HCEC 1CT (cell line): Measurements from ENCODE around the gene NAA20.

ENCODE experiments used
- DNase-seq: peaks from one replicate; pipeline ENCODE4 v3.0.0-alpha.2; 2017

NAA20 gene

DNA sequence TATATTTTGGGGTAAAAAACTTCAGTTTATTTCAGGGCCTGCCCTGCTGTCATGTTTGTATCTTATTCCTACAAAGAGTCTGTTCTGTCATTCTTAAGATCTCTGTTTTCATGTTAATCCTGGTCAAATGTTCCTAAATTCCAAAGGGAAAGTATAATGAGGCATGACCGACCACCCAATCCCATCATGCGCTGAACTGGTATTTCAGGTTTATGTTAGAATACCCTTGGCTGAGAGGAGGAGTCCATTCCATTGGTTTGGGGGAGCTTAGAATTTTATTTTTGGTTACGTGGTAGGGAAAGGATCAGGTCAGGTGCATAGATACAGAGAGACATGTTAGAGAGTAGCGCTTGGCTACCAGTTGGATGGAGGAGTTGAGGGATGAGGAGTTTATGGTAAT lies 60.9 kb downstream of the NAA20 start:
- DNase-seq: no peak

DNA sequence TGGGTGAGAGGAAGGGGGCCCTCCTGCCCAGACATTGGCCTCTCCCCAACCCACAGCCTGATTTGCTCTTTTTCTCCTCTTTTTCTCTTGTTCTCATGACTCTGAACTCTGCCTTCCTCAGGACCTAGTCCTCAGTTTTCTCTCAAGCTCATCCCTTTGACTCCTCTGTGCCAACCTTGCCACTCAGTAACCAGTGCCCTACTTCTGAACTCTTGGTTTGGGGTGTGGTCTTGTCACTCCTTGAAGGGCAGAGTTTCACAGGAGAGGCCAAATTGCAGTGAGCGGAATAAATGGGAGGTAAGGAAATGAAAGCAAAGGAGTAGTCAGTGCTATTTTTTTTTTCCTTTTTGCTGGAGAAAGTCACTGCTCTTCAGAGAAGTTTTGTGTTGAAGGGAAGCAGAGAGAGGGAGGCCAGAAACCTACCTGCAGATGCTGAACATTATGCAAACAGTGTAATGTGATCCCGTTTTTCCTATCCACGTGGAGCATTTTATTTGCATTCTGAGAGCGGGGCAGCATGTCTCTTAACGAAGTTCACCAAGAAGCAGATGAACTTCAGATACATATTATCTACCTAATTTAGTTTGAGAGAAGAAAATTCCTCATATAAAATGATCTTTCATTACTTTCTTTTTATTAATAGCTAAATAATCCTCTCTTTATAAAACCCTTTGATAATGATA lies 62.1 kb downstream of the NAA20 start:
- no peak for DNase-seq
